Measurements from ENCODE around the gene GANAB.

GRCh38 chr11:62671236-62671607 is 24.8 kb upstream of the GANAB start:
- TF ChIP-seq, protein P1, sequence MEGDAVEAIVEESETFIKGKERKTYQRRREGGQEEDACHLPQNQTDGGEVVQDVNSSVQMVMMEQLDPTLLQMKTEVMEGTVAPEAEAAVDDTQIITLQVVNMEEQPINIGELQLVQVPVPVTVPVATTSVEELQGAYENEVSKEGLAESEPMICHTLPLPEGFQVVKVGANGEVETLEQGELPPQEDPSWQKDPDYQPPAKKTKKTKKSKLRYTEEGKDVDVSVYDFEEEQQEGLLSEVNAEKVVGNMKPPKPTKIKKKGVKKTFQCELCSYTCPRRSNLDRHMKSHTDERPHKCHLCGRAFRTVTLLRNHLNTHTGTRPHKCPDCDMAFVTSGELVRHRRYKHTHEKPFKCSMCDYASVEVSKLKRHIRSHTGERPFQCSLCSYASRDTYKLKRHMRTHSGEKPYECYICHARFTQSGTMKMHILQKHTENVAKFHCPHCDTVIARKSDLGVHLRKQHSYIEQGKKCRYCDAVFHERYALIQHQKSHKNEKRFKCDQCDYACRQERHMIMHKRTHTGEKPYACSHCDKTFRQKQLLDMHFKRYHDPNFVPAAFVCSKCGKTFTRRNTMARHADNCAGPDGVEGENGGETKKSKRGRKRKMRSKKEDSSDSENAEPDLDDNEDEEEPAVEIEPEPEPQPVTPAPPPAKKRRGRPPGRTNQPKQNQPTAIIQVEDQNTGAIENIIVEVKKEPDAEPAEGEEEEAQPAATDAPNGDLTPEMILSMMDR (IDR thresholded peaks at IDR 0.05) = no peak
- no peak for TF ChIP-seq EP300 (IDR thresholded peaks at IDR 0.05)
